SK-N-SH treated with all-trans-retinoic acid at 6 μM for 48 hours (cell line): ENCODE data around the gene PET100.

Source experiments
- ATAC-seq: fragments of 200-7000 bp; cut with Tn5 transposase; 3 replicates; pipeline ENCODE4 v1.9.1; 2020; ENCODE audit warnings: mild to moderate bottlenecking, moderate library complexity
- BACH2 ChIP-seq: fragments of 250-450 bp; sonication (Bioruptor Pico); IDR thresholded peaks from 2 replicates; pipeline ENCODE4 v1.9.0; 2021; ENCODE audit warnings: mild to moderate bottlenecking, borderline replicate concordance
- CSDC2 ChIP-seq: fragments of 250-450 bp; sonication (Bioruptor Pico); IDR thresholded peaks from 2 replicates; pipeline ENCODE4 v1.5.0; 2020; ENCODE audit warnings: mild to moderate bottlenecking, moderate library complexity
- OSR1 ChIP-seq: fragments of 250-450 bp; sonication (Bioruptor Pico); IDR thresholded peaks from 2 replicates; pipeline ENCODE4 v1.8.0; 2022; ENCODE audit warnings: moderate library complexity, mild to moderate bottlenecking, inconsistent platforms
- PPARA ChIP-seq: fragments of 250-450 bp; sonication (Bioruptor Pico); IDR thresholded peaks from 2 replicates; pipeline ENCODE4 v1.5.0; 2020; ENCODE audit warnings: mild to moderate bottlenecking, borderline replicate concordance
- RARB ChIP-seq: fragments of 250-450 bp; sonication (Bioruptor Pico); IDR thresholded peaks from 2 replicates; pipeline ENCODE4 v1.8.0; 2021; ENCODE audit warnings: mild to moderate bottlenecking, moderate library complexity
- SNAI2 ChIP-seq: fragments of 250-450 bp; sonication (Bioruptor Pico); IDR thresholded peaks from 2 replicates; pipeline ENCODE4 v1.5.0; 2020; ENCODE audit warnings: mild to moderate bottlenecking, moderate library complexity
- TCF4 ChIP-seq: fragments of 250-450 bp; sonication (Bioruptor Pico); IDR thresholded peaks from 2 replicates; pipeline ENCODE4 v1.8.0; 2021; ENCODE audit warnings: mild to moderate bottlenecking, moderate library complexity, borderline replicate concordance
- TOX ChIP-seq: fragments of 250-450 bp; sonication (Bioruptor Pico); IDR thresholded peaks from 2 replicates; pipeline ENCODE4 v1.8.0; 2021; ENCODE audit warnings: mild to moderate bottlenecking, moderate library complexity, borderline replicate concordance
- ZC3H10 ChIP-seq: fragments of 250-450 bp; sonication (Bioruptor Pico); IDR thresholded peaks from 2 replicates; pipeline ENCODE4 v1.5.1; 2021; ENCODE audit warnings: mild to moderate bottlenecking, moderate library complexity
- ZFP3 ChIP-seq: fragments of 250-450 bp; sonication (Bioruptor Pico); IDR thresholded peaks from 2 replicates; pipeline ENCODE4 v1.5.0; 2020; ENCODE audit warnings: mild to moderate bottlenecking, moderate library complexity
- ZFP30 ChIP-seq: fragments of 450-650 bp; formaldehyde crosslinking; IDR thresholded peaks from 2 replicates; pipeline ENCODE4 v1.5.0; 2022; ENCODE audit warnings: mild to moderate bottlenecking, moderate library complexity
- ZNF8 ChIP-seq: fragments of 450-650 bp; formaldehyde crosslinking; IDR thresholded peaks from 2 replicates; pipeline ENCODE4 v1.5.0; 2020; ENCODE audit warnings: mild to moderate bottlenecking, moderate library complexity
- TF ChIP-seq, protein P1 (sequence below): fragments of 250-450 bp; sonication (Bioruptor Pico); IDR thresholded peaks from 2 replicates; pipeline ENCODE4 v1.5.0; 2020; ENCODE audit warnings: mild to moderate bottlenecking, moderate library complexity
- TF ChIP-seq, protein P2 (sequence below): fragments of 250-450 bp; sonication (Bioruptor Pico); IDR thresholded peaks from 2 replicates; pipeline ENCODE4 v1.8.0; 2021; ENCODE audit warnings: low read depth, mild to moderate bottlenecking, moderate library complexity, borderline replicate concordance
- TF ChIP-seq, protein P3 (sequence below): fragments of 250-450 bp; sonication (Bioruptor Pico); IDR thresholded peaks from 2 replicates; pipeline ENCODE4 v1.8.0; 2020; ENCODE audit warnings: mild to moderate bottlenecking, moderate library complexity, borderline replicate concordance
- TF ChIP-seq, protein P4 (sequence below): fragments of 250-450 bp; sonication (Bioruptor Pico); IDR thresholded peaks from 2 replicates; pipeline ENCODE4 v1.5.1; 2021; ENCODE audit warnings: mild to moderate bottlenecking, moderate library complexity

Gene PET100, protein sequence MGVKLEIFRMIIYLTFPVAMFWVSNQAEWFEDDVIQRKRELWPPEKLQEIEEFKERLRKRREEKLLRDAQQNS

DNA sequence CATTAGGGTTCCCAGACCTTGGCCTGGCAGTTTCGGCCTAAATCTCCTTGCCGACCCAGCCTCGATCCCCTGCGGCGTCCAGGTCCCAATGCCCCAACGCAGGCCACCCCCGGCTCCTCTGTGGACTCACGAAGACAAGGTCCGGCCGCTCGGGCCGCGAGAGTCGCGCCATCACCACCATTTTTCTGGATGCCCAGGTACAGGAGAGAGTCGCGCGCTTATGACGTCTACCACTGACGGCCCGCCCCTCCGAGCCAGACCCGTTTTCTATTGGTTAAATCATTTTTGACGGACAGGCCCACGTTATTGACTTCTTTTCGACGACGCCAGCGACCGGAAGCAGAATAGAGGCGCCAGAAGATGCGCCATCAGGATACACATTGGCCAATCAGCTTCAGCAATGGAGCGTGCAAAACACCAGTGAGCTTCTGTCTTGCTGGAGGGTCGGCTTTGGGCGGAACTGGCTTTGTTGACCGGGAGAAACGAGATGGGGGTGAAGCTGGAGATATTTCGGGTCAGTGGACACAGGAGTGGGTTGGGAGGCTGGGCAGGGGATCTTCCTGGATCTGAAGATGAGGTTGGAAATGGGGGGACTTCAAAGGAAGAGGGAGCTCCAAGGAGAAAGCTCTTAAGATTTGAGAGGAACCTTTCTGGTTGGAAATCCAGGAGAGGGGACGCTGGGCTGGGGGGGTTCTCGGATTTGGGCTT is at the start of gene PET100, which contains the start of gene XAB2:
PET100 (plus strand) TSS at position 447 of the 708 bp plus-strand sequence; CDS start at position 488, 41 bp downstream.
XAB2 (minus strand) TSS at position 199 of the 708 bp plus-strand sequence; CDS start at position 181, 18 bp downstream.
- ATAC-seq = peak; percentile 98

DNA sequence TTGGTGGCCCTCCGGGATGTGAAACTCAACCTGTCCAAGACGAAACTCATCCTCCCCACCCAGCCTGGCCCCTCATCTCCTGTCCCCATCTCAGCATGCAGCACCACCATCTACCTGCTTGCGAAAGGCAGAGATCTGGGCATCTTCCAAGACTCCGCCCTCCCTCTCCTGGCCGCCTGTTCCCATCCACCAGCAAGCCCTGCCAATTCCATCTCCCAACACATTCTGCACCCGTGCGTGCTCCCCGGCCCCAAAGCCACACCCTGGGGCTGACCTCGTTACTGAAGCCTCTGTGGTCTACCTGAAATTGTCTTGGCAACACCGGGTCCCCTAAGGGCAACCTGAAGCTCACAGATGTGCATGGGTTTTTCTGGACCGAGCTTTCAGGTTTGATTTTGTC is 47.1 kb upstream of the PET100 start:
- TF ChIP-seq, protein P1, sequence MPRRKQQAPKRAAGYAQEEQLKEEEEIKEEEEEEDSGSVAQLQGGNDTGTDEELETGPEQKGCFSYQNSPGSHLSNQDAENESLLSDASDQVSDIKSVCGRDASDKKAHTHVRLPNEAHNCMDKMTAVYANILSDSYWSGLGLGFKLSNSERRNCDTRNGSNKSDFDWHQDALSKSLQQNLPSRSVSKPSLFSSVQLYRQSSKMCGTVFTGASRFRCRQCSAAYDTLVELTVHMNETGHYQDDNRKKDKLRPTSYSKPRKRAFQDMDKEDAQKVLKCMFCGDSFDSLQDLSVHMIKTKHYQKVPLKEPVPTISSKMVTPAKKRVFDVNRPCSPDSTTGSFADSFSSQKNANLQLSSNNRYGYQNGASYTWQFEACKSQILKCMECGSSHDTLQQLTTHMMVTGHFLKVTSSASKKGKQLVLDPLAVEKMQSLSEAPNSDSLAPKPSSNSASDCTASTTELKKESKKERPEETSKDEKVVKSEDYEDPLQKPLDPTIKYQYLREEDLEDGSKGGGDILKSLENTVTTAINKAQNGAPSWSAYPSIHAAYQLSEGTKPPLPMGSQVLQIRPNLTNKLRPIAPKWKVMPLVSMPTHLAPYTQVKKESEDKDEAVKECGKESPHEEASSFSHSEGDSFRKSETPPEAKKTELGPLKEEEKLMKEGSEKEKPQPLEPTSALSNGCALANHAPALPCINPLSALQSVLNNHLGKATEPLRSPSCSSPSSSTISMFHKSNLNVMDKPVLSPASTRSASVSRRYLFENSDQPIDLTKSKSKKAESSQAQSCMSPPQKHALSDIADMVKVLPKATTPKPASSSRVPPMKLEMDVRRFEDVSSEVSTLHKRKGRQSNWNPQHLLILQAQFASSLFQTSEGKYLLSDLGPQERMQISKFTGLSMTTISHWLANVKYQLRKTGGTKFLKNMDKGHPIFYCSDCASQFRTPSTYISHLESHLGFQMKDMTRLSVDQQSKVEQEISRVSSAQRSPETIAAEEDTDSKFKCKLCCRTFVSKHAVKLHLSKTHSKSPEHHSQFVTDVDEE (CRISPR knock-in tag) = no peak
- TF ChIP-seq BACH2 (CRISPR knock-in tag) = no peak
- TF ChIP-seq, all 23 proteins: peak for 0
- ATAC-seq = no peak

More for the DNA sequence above, at the start of gene PET100, which contains the start of gene XAB2:
- TF ChIP-seq TOX (CRISPR knock-in tag) = no peak
- TF ChIP-seq TCF4 = no peak
- no peak for TF ChIP-seq SNAI2 (CRISPR knock-in tag)
- no peak for TF ChIP-seq ZFP30 (CRISPR knock-in tag)
- no peak for TF ChIP-seq ZNF8
- no peak for TF ChIP-seq PPARA (CRISPR knock-in tag)
- TF ChIP-seq, protein P2, sequence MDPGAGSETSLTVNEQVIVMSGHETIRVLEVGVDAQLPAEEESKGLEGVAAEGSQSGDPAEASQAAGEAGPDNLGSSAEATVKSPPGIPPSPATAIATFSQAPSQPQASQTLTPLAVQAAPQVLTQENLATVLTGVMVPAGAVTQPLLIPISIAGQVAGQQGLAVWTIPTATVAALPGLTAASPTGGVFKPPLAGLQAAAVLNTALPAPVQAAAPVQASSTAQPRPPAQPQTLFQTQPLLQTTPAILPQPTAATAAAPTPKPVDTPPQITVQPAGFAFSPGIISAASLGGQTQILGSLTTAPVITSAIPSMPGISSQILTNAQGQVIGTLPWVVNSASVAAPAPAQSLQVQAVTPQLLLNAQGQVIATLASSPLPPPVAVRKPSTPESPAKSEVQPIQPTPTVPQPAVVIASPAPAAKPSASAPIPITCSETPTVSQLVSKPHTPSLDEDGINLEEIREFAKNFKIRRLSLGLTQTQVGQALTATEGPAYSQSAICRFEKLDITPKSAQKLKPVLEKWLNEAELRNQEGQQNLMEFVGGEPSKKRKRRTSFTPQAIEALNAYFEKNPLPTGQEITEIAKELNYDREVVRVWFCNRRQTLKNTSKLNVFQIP (CRISPR knock-in tag) = no peak
- TF ChIP-seq BACH2 (CRISPR knock-in tag) = no peak
- TF ChIP-seq, protein P3, sequence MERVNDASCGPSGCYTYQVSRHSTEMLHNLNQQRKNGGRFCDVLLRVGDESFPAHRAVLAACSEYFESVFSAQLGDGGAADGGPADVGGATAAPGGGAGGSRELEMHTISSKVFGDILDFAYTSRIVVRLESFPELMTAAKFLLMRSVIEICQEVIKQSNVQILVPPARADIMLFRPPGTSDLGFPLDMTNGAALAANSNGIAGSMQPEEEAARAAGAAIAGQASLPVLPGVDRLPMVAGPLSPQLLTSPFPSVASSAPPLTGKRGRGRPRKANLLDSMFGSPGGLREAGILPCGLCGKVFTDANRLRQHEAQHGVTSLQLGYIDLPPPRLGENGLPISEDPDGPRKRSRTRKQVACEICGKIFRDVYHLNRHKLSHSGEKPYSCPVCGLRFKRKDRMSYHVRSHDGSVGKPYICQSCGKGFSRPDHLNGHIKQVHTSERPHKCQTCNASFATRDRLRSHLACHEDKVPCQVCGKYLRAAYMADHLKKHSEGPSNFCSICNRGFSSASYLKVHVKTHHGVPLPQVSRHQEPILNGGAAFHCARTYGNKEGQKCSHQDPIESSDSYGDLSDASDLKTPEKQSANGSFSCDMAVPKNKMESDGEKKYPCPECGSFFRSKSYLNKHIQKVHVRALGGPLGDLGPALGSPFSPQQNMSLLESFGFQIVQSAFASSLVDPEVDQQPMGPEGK (CRISPR knock-in tag) = no peak
- TF ChIP-seq, protein P4, sequence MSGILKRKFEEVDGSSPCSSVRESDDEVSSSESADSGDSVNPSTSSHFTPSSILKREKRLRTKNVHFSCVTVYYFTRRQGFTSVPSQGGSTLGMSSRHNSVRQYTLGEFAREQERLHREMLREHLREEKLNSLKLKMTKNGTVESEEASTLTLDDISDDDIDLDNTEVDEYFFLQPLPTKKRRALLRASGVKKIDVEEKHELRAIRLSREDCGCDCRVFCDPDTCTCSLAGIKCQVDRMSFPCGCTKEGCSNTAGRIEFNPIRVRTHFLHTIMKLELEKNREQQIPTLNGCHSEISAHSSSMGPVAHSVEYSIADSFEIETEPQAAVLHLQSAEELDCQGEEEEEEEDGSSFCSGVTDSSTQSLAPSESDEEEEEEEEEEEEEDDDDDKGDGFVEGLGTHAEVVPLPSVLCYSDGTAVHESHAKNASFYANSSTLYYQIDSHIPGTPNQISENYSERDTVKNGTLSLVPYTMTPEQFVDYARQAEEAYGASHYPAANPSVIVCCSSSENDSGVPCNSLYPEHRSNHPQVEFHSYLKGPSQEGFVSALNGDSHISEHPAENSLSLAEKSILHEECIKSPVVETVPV (CRISPR knock-in tag) = no peak
- TF ChIP-seq ZFP3 (CRISPR knock-in tag) = no peak
- TF ChIP-seq, protein P1 (CRISPR knock-in tag) = no peak

DNA sequence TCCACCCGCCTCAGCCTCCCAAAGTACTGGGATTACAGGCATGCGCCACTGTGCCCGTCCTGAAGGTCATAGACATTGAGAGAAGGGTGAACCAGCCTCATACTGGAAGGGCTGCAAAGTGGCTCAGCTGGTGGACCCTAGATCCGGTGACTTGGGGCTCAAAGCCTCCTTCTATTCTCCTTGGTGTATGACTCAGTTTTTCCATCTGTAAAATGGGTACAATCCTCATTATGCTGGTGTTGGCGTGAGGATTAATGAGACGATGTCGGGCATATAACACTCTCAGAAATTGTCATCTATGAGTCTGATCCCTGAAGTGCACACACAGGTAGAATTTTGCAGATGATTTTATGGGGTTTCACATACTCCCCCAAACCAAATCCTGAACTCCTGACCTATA is 39.8 kb upstream of the PET100 start:
- no peak for TF ChIP-seq RARB (CRISPR knock-in tag)
- no peak for TF ChIP-seq ZFP30 (CRISPR knock-in tag)
- no peak for TF ChIP-seq ZC3H10 (CRISPR knock-in tag)
- TF ChIP-seq CSDC2 = no peak
- no peak for TF ChIP-seq ZNF8
- ATAC-seq = no peak

DNA sequence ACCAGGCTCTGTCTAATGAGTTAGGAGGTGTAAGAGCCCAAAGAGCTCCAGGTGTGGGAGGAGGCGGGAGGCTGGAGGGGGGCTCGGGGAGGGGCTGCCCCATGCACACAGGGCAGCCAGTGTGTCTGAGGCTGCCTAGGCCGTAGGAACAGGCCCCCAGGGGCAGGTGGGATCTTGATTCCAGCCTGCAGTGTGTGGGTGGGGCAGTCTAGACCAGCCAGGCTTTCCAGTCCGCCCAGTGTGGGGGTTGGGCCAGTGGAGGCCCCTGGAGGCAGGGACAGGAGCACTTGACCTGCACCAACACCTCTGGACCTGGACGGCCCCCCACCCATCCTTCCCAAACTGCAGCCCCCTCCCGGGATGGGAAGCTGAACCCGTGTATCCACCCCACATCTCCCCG is 39.3 kb upstream of the PET100 start:
- ATAC-seq = no peak
- TF ChIP-seq, protein P1 (CRISPR knock-in tag) = no peak
- no peak for TF ChIP-seq OSR1 (CRISPR knock-in tag)
- no peak for TF ChIP-seq SNAI2 (CRISPR knock-in tag)
- no peak for TF ChIP-seq RARB (CRISPR knock-in tag)
- no peak for TF ChIP-seq BACH2 (CRISPR knock-in tag)
- no peak for TF ChIP-seq CSDC2
